HEK293 (cell line): ENCODE data around the gene SECISBP2L.

Experiments
- CTCF ChIA-PET: fragments of 350-600 bp; formaldehyde crosslinking; extraction: SDS; loops from one replicate; lab custom pipeline; 2021; ENCODE audit warnings: antibody characterized with exemption; lab: Yijun Ruan, JAX
- POLR2A ChIA-PET: fragments of 300-600 bp; formaldehyde crosslinking; extraction: SDS; loops from one replicate; lab custom pipeline; 2020; ENCODE audit warnings: antibody characterized with exemption, inconsistent platforms; lab: Yijun Ruan, JAX
- H3K27ac ChIP-seq: fragments of 200-500 bp; sonication (Bioruptor generic); 2 replicates; pipeline ENCODE4 v1.5.1; 2014; ENCODE audit warnings: low read depth, low read length, control low read depth, inconsistent platforms; ENCODE audit errors: extremely low read depth
- H3K36me3 ChIP-seq, 2 experiments: fragments of 200-500 bp in 1 of 2; sonication (Bioruptor generic) in 1 of 2; 1 replicate in 1 of 2; 2 replicates in 1 of 2; pipeline ENCODE4 v1.5.1; 2014 to 2017; ENCODE audit warnings: inconsistent platforms in 2 of 2, low read length in 2 of 2; ENCODE audit not compliant: control insufficient read depth in 2 of 2, insufficient read depth in 1 of 2
- H3K4me1 ChIP-seq: fragments of 200-500 bp; sonication (Bioruptor generic); 2 replicates; pipeline ENCODE4 v1.5.1; 2014; ENCODE audit warnings: mild to moderate bottlenecking, low read length, inconsistent platforms; ENCODE audit not compliant: control insufficient read depth, insufficient read depth
- H3K4me3 ChIP-seq: 2 replicates; pipeline ENCODE4 v1.5.1; 2011; ENCODE audit warnings: low read depth, mild to moderate bottlenecking, control low read depth, low read length, moderate library complexity
- H3K9me3 ChIP-seq: fragments of 200-500 bp; sonication (Bioruptor generic); 2 replicates; pipeline ENCODE4 v1.5.1; 2014; ENCODE audit warnings: low read depth, low read length, inconsistent platforms; ENCODE audit not compliant: control insufficient read depth, insufficient read depth
- GFI1B ChIP-seq: fragments of 450-650 bp; formaldehyde crosslinking; IDR thresholded peaks from 2 replicates; pipeline ENCODE4 v1.5.1; 2016; ENCODE audit warnings: missing biosample characterization, missing genetic modification characterization
- GLIS2 ChIP-seq: fragments of 450-650 bp; formaldehyde crosslinking; IDR thresholded peaks from 2 replicates; pipeline ENCODE4 v1.5.1; 2016; ENCODE audit warnings: missing biosample characterization, missing genetic modification characterization
- HIC1 ChIP-seq: fragments of 450-650 bp; formaldehyde crosslinking; IDR thresholded peaks from 2 replicates; pipeline ENCODE4 v1.5.1; 2016; ENCODE audit warnings: missing biosample characterization, missing genetic modification characterization
- KLF1 ChIP-seq: fragments of 450-650 bp; formaldehyde crosslinking; IDR thresholded peaks from 2 replicates; pipeline ENCODE4 v1.5.1; 2016; ENCODE audit warnings: missing biosample characterization, missing genetic modification characterization
- KLF8 ChIP-seq: fragments of 450-650 bp; formaldehyde crosslinking; IDR thresholded peaks from 2 replicates; pipeline ENCODE4 v1.5.1; 2016; ENCODE audit warnings: missing biosample characterization, missing genetic modification characterization
- ZBTB20 ChIP-seq: fragments of 450-650 bp; formaldehyde crosslinking; IDR thresholded peaks from 2 replicates; pipeline ENCODE4 v1.5.1; 2016; ENCODE audit warnings: missing biosample characterization, missing genetic modification characterization
- ZBTB7A ChIP-seq: fragments of 450-650 bp; formaldehyde crosslinking; IDR thresholded peaks from 2 replicates; pipeline ENCODE4 v1.5.1; 2016; ENCODE audit warnings: low read depth, missing biosample characterization, missing genetic modification characterization
- ZNF155 ChIP-seq: fragments of 450-650 bp; formaldehyde crosslinking; IDR thresholded peaks from 2 replicates; pipeline ENCODE4 v1.5.1; 2016; ENCODE audit warnings: missing biosample characterization, missing genetic modification characterization
- ZNF157 ChIP-seq: fragments of 450-650 bp; formaldehyde crosslinking; IDR thresholded peaks from 2 replicates; pipeline ENCODE4 v1.5.1; 2016; ENCODE audit warnings: missing biosample characterization, missing genetic modification characterization
- ZNF169 ChIP-seq: fragments of 450-650 bp; formaldehyde crosslinking; IDR thresholded peaks from 2 replicates; pipeline ENCODE4 v1.5.1; 2016; ENCODE audit warnings: missing biosample characterization, missing genetic modification characterization
- ZNF175 ChIP-seq: fragments of 450-650 bp; formaldehyde crosslinking; IDR thresholded peaks from 2 replicates; pipeline ENCODE4 v1.5.1; 2016; ENCODE audit warnings: missing biosample characterization, missing genetic modification characterization
- ZNF184 ChIP-seq: fragments of 450-650 bp; IDR thresholded peaks from 2 replicates; pipeline ENCODE4 v1.5.1; 2018; ENCODE audit warnings: missing biosample characterization, mild to moderate bottlenecking, missing genetic modification characterization
- ZNF2 ChIP-seq: fragments of 450-650 bp; formaldehyde crosslinking; IDR thresholded peaks from 2 replicates; pipeline ENCODE4 v1.5.1; 2016; ENCODE audit warnings: missing biosample characterization, missing genetic modification characterization
- ZNF239 ChIP-seq: fragments of 450-650 bp; formaldehyde crosslinking; IDR thresholded peaks from 2 replicates; pipeline ENCODE4 v1.5.1; 2016; ENCODE audit warnings: missing biosample characterization, missing genetic modification characterization
- ZNF266 ChIP-seq: fragments of 450-650 bp; formaldehyde crosslinking; IDR thresholded peaks from 2 replicates; pipeline ENCODE4 v1.5.1; 2016; ENCODE audit warnings: missing biosample characterization, missing genetic modification characterization, low read depth
- ZNF292 ChIP-seq: fragments of 450-650 bp; formaldehyde crosslinking; IDR thresholded peaks from 2 replicates; pipeline ENCODE4 v1.5.1; 2016; ENCODE audit warnings: low read depth, missing biosample characterization, missing genetic modification characterization, borderline replicate concordance
- ZNF324 ChIP-seq: fragments of 450-650 bp; formaldehyde crosslinking; IDR thresholded peaks from 2 replicates; pipeline ENCODE4 v1.5.1; 2016; ENCODE audit warnings: missing biosample characterization, missing genetic modification characterization
- ZNF394 ChIP-seq: fragments of 450-650 bp; formaldehyde crosslinking; IDR thresholded peaks from 2 replicates; pipeline ENCODE4 v1.5.1; 2016; ENCODE audit warnings: missing biosample characterization, missing genetic modification characterization, mild to moderate bottlenecking, moderate library complexity, borderline replicate concordance
- ZNF555 ChIP-seq: fragments of 450-650 bp; formaldehyde crosslinking; conservative IDR thresholded peaks from 2 replicates; pipeline ENCODE4 v1.5.1; 2017; ENCODE audit warnings: missing biosample characterization, mild to moderate bottlenecking, missing genetic modification characterization, inconsistent platforms
- ZNF600 ChIP-seq: fragments of 450-650 bp; formaldehyde crosslinking; IDR thresholded peaks from 2 replicates; pipeline ENCODE4 v1.5.1; 2016; ENCODE audit warnings: missing biosample characterization, missing genetic modification characterization
- ZNF621 ChIP-seq: fragments of 450-650 bp; formaldehyde crosslinking; IDR thresholded peaks from 2 replicates; pipeline ENCODE4 v1.5.1; 2017; ENCODE audit warnings: missing biosample characterization, missing genetic modification characterization
- ZNF654 ChIP-seq: fragments of 450-650 bp; formaldehyde crosslinking; IDR thresholded peaks from 2 replicates; pipeline ENCODE4 v1.5.1; 2016; ENCODE audit warnings: low read depth, missing biosample characterization, missing genetic modification characterization
- ZNF670 ChIP-seq: fragments of 450-650 bp; formaldehyde crosslinking; IDR thresholded peaks from 2 replicates; pipeline ENCODE4 v1.5.1; 2016; ENCODE audit warnings: missing biosample characterization, missing genetic modification characterization, low read depth
- ZNF701 ChIP-seq: fragments of 450-650 bp; formaldehyde crosslinking; IDR thresholded peaks from 2 replicates; pipeline ENCODE4 v1.5.1; 2016; ENCODE audit warnings: missing biosample characterization, missing genetic modification characterization
- ZNF704 ChIP-seq: fragments of 450-650 bp; formaldehyde crosslinking; IDR thresholded peaks from 2 replicates; pipeline ENCODE4 v1.5.1; 2016; ENCODE audit warnings: missing biosample characterization, missing genetic modification characterization
- ZNF76 ChIP-seq: fragments of 450-650 bp; formaldehyde crosslinking; IDR thresholded peaks from 2 replicates; pipeline ENCODE4; 2016; ENCODE audit warnings: low read depth, missing biosample characterization, missing genetic modification characterization, borderline replicate concordance
- ZNF843 ChIP-seq: fragments of 450-650 bp; formaldehyde crosslinking; IDR thresholded peaks from 2 replicates; pipeline ENCODE4 v1.5.1; 2016; ENCODE audit warnings: missing biosample characterization, missing genetic modification characterization
- ZXDB ChIP-seq: fragments of 450-650 bp; formaldehyde crosslinking; IDR thresholded peaks from 2 replicates; pipeline ENCODE4 v1.5.1; 2016; ENCODE audit warnings: missing biosample characterization, missing genetic modification characterization

Gene SECISBP2L

GRCh38 chr15:49084285-49084570 lies 38.0 kb upstream of the SECISBP2L start:
- no peak overlapping the region for H3K27ac ChIP-seq
- no peak overlapping the region for H3K4me3 ChIP-seq
- H3K9me3 ChIP-seq, result no peaks in the 10 kb centered on the region
- POLR2A ChIA-PET, result no interaction called here
- 0 out of 2 replicates have a peak, but pooled peaks cover 3% of the 10 kb centered on the region for H3K4me1 ChIP-seq
- TF ChIP-seq ZNF184 (tag by site-specific recombination) (no peak), GLIS2 (no peak), ZNF600 (no peak), ZNF704 (tag by site-specific recombination) (no peak), ZNF266 (tag by site-specific recombination) (no peak), ZBTB7A (tag by site-specific recombination) (no peak), ZNF670 (tag by site-specific recombination) (no peak), ZNF157 (tag by site-specific recombination) (no peak), HIC1 (tag by site-specific recombination) (no peak), ZNF155 (tag by site-specific recombination) (no peak), ZXDB (tag by site-specific recombination) (no peak), ZNF292 (tag by site-specific recombination) (no peak), ZNF2 (tag by site-specific recombination) (no peak), ZNF621 (tag by site-specific recombination) (no peak)
- CTCF ChIA-PET, result no interaction called here
- no peaks in the 10 kb centered on the region for H3K36me3 ChIP-seq

GRCh38 chr15:49083401-49084284 lies 37.4 kb upstream of the SECISBP2L start:
- H3K9me3 ChIP-seq, result no peaks in the 10 kb centered on the region
- CTCF ChIA-PET, result no interaction called here
- H3K27ac ChIP-seq, result no peak overlapping the region
- no peak overlapping the region for H3K4me3 ChIP-seq
- TF ChIP-seq ZBTB20 (tag by site-specific recombination) (no peak), KLF1 (tag by site-specific recombination) (no peak), ZNF169 (tag by site-specific recombination) (no peak), GFI1B (tag by site-specific recombination) (no peak), ZNF654 (no peak)
- POLR2A ChIA-PET, result no interaction called here
- H3K4me1 ChIP-seq, result 0 out of 2 replicates have a peak, but pooled peaks cover 3% of the 10 kb centered on the region
- H3K36me3 ChIP-seq, result no peaks in the 10 kb centered on the region

GRCh38 chr15:49082960-49083359 lies 36.7 kb upstream of the SECISBP2L start:
- ChIA-PET POLR2A (no interaction called here), CTCF (no interaction called here)
- no peaks in the 10 kb centered on the region for H3K36me3 ChIP-seq
- TF ChIP-seq ZNF394, result no peak
- TF ChIP-seq ZNF555 (tag by site-specific recombination), result no peak
- no peak for TF ChIP-seq ZNF2 (tag by site-specific recombination)
- TF ChIP-seq ZNF175 (tag by site-specific recombination), result no peak
- no peak for TF ChIP-seq ZNF701 (tag by site-specific recombination)
- no peak for TF ChIP-seq ZNF76 (tag by site-specific recombination)
- TF ChIP-seq ZNF239 (tag by site-specific recombination), result no peak
- no peak for TF ChIP-seq KLF8 (tag by site-specific recombination)
- no peak for TF ChIP-seq ZNF324
- TF ChIP-seq ZNF843 (tag by site-specific recombination), result no peak
- H3K9me3 ChIP-seq, result no peaks in the 10 kb centered on the region
- 0 out of 2 replicates have a peak, but pooled peaks cover 3% of the 10 kb centered on the region for H3K4me1 ChIP-seq
- H3K4me3 ChIP-seq, result no peak overlapping the region
- H3K27ac ChIP-seq, result no peak overlapping the region
